A549 (cell line): ENCODE results near the gene GRM5. TPM values are rescaled to one million over a fixed set of nuclear protein-coding genes. Genes with fewer than 3 reads are reported as not detected.

Experiments used
- ATAC-seq, 2 experiments: fragments of 200-7000 bp in 1 of 2; fragments of >200 bp in 1 of 2; cut with Nextera tagmentation in 1 of 2; cut with Tn5 transposase in 1 of 2; 3 replicates each; pipeline versions ENCODE4 v1.8.0 to v1.9.1; 2018 to 2020; ENCODE audit warnings: mild to moderate bottlenecking in 1 of 2, moderate library complexity in 1 of 2
- CTCF ChIA-PET: fragments of 300-600 bp; sonication (Branson Sonifier 250); formaldehyde crosslinking; extraction: SDS; loops from one replicate; lab custom pipeline; 2021; ENCODE audit warnings: antibody characterized with exemption, inconsistent platforms; lab: Yijun Ruan, JAX
- POLR2A ChIA-PET: fragments of 350-600 bp; formaldehyde crosslinking; extraction: SDS; loops from one replicate; lab custom pipeline; 2021; ENCODE audit warnings: antibody characterized with exemption, inconsistent platforms; lab: Yijun Ruan, JAX
- DNase-seq, 2 experiments: peaks; one replicate each; pipeline versions ENCODE4 v3.0.0 to v3.0.0-alpha.2; 2011 to 2016; ENCODE audit warnings: low read depth in 1 of 2, low spot score in 1 of 2
- FAIRE-seq: peaks from 2 replicates; lab custom pipeline; 2011; peaks lifted over from hg19 to GRCh38; lab: Jason Lieb, UNC
- H3K27ac ChIP-seq, 2 experiments: fragments of >200 bp; sonication (Bioruptor Twin); formaldehyde crosslinking; 3 replicates each; pipeline ENCODE4 v1.5.1; 2016 to 2017
- H3K4me1 ChIP-seq: fragments of >200 bp; sonication (Bioruptor Twin); formaldehyde crosslinking; 3 replicates; pipeline ENCODE4 v1.6.1; 2016
- H3K4me2 ChIP-seq: fragments of >200 bp; sonication (Bioruptor Twin); formaldehyde crosslinking; 3 replicates; pipeline ENCODE4 v1.6.1; 2016
- H3K4me3 ChIP-seq: fragments of >200 bp; sonication (Bioruptor Twin); formaldehyde crosslinking; 3 replicates; pipeline ENCODE4 v1.5.1; 2016
- H3K9me3 ChIP-seq: fragments of >200 bp; sonication (Bioruptor Twin); formaldehyde crosslinking; 3 replicates; pipeline ENCODE4 v1.6.1; 2016
- BHLHE40 ChIP-seq: IDR thresholded peaks from 2 replicates; pipeline ENCODE4 v1.6.1; 2012; ENCODE audit warnings: low read depth, low read length, inconsistent platforms
- CBX8 ChIP-seq: fragments of 200-600 bp; sonication (generic); IDR thresholded peaks from 2 replicates; pipeline ENCODE4 v1.6.1; 2016
- CEBPB ChIP-seq, 2 experiments: fragments of >200 bp in 1 of 2; sonication (Bioruptor Twin) in 1 of 2; formaldehyde crosslinking in 1 of 2; IDR thresholded peaks; 2 replicates each; pipeline ENCODE4 v1.6.1; 2012 to 2016
- CHD2 ChIP-seq: fragments of 150-350 bp; IDR thresholded peaks from 2 replicates; pipeline ENCODE4 v1.6.1; 2014; ENCODE audit warnings: low read length; ENCODE audit not compliant: partially characterized antibody
- EHMT2 ChIP-seq: fragments of 200-600 bp; sonication (generic); IDR thresholded peaks from 2 replicates; pipeline ENCODE4 v1.6.1; 2016; ENCODE audit warnings: antibody characterized with exemption, low read depth, mild to moderate bottlenecking, moderate library complexity
- ESRRA ChIP-seq: fragments of 150-350 bp; IDR thresholded peaks from 2 replicates; pipeline ENCODE4 v1.6.1; 2014; ENCODE audit warnings: mild to moderate bottlenecking, low read length, borderline replicate concordance
- FOSB ChIP-seq: fragments of 250-450 bp; sonication (Bioruptor Pico); IDR thresholded peaks from 2 replicates; pipeline ENCODE4 v1.5.0; 2020; ENCODE audit warnings: mild to moderate bottlenecking, moderate library complexity
- HOXB13 ChIP-seq: fragments of 250-450 bp; sonication (Bioruptor Pico); IDR thresholded peaks from 2 replicates; pipeline ENCODE4 v1.5.0; 2020; ENCODE audit warnings: low read depth, mild to moderate bottlenecking, moderate library complexity
- HOXB5 ChIP-seq: fragments of 250-450 bp; sonication (Bioruptor Pico); IDR thresholded peaks from 2 replicates; pipeline ENCODE4 v1.5.0; 2020; ENCODE audit warnings: mild to moderate bottlenecking, moderate library complexity
- JUNB ChIP-seq: fragments of >200 bp; sonication (Bioruptor Twin); formaldehyde crosslinking; IDR thresholded peaks from 2 replicates; pipeline ENCODE4 v1.6.1; 2016
- MAZ ChIP-seq: fragments of 150-350 bp; IDR thresholded peaks from 2 replicates; pipeline ENCODE4 v1.6.1; 2014; ENCODE audit warnings: antibody characterized with exemption, low read depth, low read length, borderline replicate concordance
- NFE2L2 ChIP-seq: fragments of 150-350 bp; conservative IDR thresholded peaks from 2 replicates; pipeline ENCODE4 v1.6.1; 2014; ENCODE audit warnings: low read length
- NR3C1 ChIP-seq: fragments of >200 bp; sonication (Bioruptor Twin); formaldehyde crosslinking; IDR thresholded peaks from 3 replicates; pipeline ENCODE4 v1.6.1; 2017
- PHF8 ChIP-seq: fragments of 200-600 bp; sonication (generic); IDR thresholded peaks from 2 replicates; pipeline ENCODE4 v1.6.1; 2016; ENCODE audit warnings: low read depth, mild to moderate bottlenecking, antibody characterized with exemption, moderate library complexity, borderline replicate concordance
- POLR2A ChIP-seq: IDR thresholded peaks from 2 replicates; pipeline ENCODE4 v1.6.1; 2012; ENCODE audit warnings: mild to moderate bottlenecking, low read length
- POLR2AphosphoS2 ChIP-seq: conservative IDR thresholded peaks from 2 replicates; pipeline ENCODE4 v1.6.1; 2012; ENCODE audit warnings: low read length, improper control_type of control experiment, inconsistent platforms
- RAD21 ChIP-seq, 2 experiments: fragments of >200 bp in 1 of 2; sonication (Bioruptor Twin) in 1 of 2; formaldehyde crosslinking in 1 of 2; IDR thresholded peaks in 1 of 2; conservative IDR thresholded peaks in 1 of 2; 2 replicates in 1 of 2; 3 replicates in 1 of 2; pipeline ENCODE4 v1.6.1; 2012 to 2018; ENCODE audit warnings: inconsistent platforms in 1 of 2
- RFX5 ChIP-seq: fragments of 450-650 bp; IDR thresholded peaks from 2 replicates; pipeline ENCODE4 v1.7.1; 2014; ENCODE audit warnings: antibody characterized with exemption, mild to moderate bottlenecking, moderate library complexity
- RNF2 ChIP-seq: fragments of 200-600 bp; sonication (generic); IDR thresholded peaks from 2 replicates; pipeline ENCODE4 v1.6.1; 2016; ENCODE audit warnings: low read depth, mild to moderate bottlenecking, antibody characterized with exemption, moderate library complexity, borderline replicate concordance
- SREBF2 ChIP-seq: fragments of 450-650 bp; IDR thresholded peaks from 2 replicates; pipeline ENCODE4 v1.6.1; 2014; ENCODE audit warnings: mild to moderate bottlenecking, moderate library complexity
- TFCP2L1 ChIP-seq: fragments of 250-450 bp; sonication (Bioruptor Pico); IDR thresholded peaks from 2 replicates; pipeline ENCODE4 v1.5.0; 2021; ENCODE audit warnings: mild to moderate bottlenecking
- TP53 ChIP-seq: fragments of 250-450 bp; sonication (Bioruptor Pico); IDR thresholded peaks from 2 replicates; pipeline ENCODE4 v1.5.0; 2021; ENCODE audit warnings: mild to moderate bottlenecking, moderate library complexity
- WGBS: methylation state at CpG from one replicate; pipeline ENCODE4 v1.1.6; 2017; ENCODE audit errors: missing lambda C conversion rate; 5-methylcytosine and 5-hydroxymethylcytosine counted together
- polyA plus RNA-seq, 4 experiments: library from polyadenylated mRNA; depleted of rRNA in 3 of 4; stranded (reverse); fragments of >200 nt; fragmentation: RNase III in 1 of 4; extraction: RNeasy Plus Mini Kit Qiagen cat#74134 plus additional on column Dnase treatment in 1 of 4; gene quantifications; 2 replicates in 3 of 4; 3 replicates in 1 of 4; pipeline ENCODE4 v1.2.3, GENCODE V29; 2011 to 2017
- TF ChIP-seq, protein P1 (sequence below): fragments of 200-600 bp; sonication (generic); IDR thresholded peaks from 2 replicates; pipeline ENCODE4 v1.6.1; 2016; ENCODE audit warnings: antibody characterized with exemption, mild to moderate bottlenecking, moderate library complexity
- TF ChIP-seq, protein P2 (sequence below): fragments of 250-450 bp; sonication (Bioruptor Pico); IDR thresholded peaks from 2 replicates; pipeline ENCODE4 v1.5.0; 2020; ENCODE audit warnings: low read depth, mild to moderate bottlenecking, moderate library complexity
- TF ChIP-seq, protein P3 (sequence below): fragments of 150-350 bp; IDR thresholded peaks from 2 replicates; pipeline ENCODE4 v1.6.1; 2014; ENCODE audit warnings: low read depth, mild to moderate bottlenecking, low read length
- TF ChIP-seq, protein P4 (sequence below): IDR thresholded peaks from 2 replicates; pipeline ENCODE4 v1.6.1; 2012
- TF ChIP-seq, protein P5 (sequence below): fragments of 450-650 bp; IDR thresholded peaks from 2 replicates; pipeline ENCODE4 v1.6.1; 2014; ENCODE audit warnings: antibody characterized with exemption
- TF ChIP-seq, protein P6 (sequence below): fragments of >200 bp; sonication (Bioruptor Twin); formaldehyde crosslinking; IDR thresholded peaks from 3 replicates; pipeline ENCODE4 v1.5.1; 2016

The GRM5 gene
- polyA plus RNA-seq, 2 of the 4 experiments (the other 2 are of a cell fraction), result 0.01 TPM; not detected in 1

- ChIA-PET CTCF (no interaction called here), POLR2A (no interaction called here)
- DNase-seq (no peak), FAIRE-seq (no peak), ATAC-seq (no peak)
- no peak overlapping the region for H3K4me2 ChIP-seq
- 0 out of 3 replicates have a peak, but pooled peaks cover 4% of the 10 kb centered on the region for H3K4me1 ChIP-seq
- no peaks in the 10 kb centered on the region for H3K9me3 ChIP-seq
- H3K4me3 ChIP-seq, result no peak overlapping the region
- H3K27ac ChIP-seq, result no peak overlapping the region
- 20% methylated on average over 1 of the region's 1 CpG for WGBS
- TF ChIP-seq TP53, result no peak
- TF ChIP-seq RAD21 (conservative IDR thresholded peaks at IDR 0.05 in 1 of 2, IDR thresholded peaks at IDR 0.05 in 1 of 2), result no peak
- TF ChIP-seq JUNB, result no peak
- no peak for TF ChIP-seq EHMT2
- no peak for TF ChIP-seq TFCP2L1 (CRISPR knock-in tag)
- no peak for TF ChIP-seq CEBPB (IDR thresholded peaks at IDR 0.05)
- no peak for TF ChIP-seq CHD2
- no peak for TF ChIP-seq RNF2
- TF ChIP-seq POLR2A, result no peak
- TF ChIP-seq, protein P1, sequence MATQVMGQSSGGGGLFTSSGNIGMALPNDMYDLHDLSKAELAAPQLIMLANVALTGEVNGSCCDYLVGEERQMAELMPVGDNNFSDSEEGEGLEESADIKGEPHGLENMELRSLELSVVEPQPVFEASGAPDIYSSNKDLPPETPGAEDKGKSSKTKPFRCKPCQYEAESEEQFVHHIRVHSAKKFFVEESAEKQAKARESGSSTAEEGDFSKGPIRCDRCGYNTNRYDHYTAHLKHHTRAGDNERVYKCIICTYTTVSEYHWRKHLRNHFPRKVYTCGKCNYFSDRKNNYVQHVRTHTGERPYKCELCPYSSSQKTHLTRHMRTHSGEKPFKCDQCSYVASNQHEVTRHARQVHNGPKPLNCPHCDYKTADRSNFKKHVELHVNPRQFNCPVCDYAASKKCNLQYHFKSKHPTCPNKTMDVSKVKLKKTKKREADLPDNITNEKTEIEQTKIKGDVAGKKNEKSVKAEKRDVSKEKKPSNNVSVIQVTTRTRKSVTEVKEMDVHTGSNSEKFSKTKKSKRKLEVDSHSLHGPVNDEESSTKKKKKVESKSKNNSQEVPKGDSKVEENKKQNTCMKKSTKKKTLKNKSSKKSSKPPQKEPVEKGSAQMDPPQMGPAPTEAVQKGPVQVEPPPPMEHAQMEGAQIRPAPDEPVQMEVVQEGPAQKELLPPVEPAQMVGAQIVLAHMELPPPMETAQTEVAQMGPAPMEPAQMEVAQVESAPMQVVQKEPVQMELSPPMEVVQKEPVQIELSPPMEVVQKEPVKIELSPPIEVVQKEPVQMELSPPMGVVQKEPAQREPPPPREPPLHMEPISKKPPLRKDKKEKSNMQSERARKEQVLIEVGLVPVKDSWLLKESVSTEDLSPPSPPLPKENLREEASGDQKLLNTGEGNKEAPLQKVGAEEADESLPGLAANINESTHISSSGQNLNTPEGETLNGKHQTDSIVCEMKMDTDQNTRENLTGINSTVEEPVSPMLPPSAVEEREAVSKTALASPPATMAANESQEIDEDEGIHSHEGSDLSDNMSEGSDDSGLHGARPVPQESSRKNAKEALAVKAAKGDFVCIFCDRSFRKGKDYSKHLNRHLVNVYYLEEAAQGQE, result no peak
- TF ChIP-seq FOSB, result no peak
- TF ChIP-seq ESRRA, result no peak
- TF ChIP-seq, protein P2, sequence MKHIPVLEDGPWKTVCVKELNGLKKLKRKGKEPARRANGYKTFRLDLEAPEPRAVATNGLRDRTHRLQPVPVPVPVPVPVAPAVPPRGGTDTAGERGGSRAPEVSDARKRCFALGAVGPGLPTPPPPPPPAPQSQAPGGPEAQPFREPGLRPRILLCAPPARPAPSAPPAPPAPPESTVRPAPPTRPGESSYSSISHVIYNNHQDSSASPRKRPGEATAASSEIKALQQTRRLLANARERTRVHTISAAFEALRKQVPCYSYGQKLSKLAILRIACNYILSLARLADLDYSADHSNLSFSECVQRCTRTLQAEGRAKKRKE, result no peak
- TF ChIP-seq MAZ, result no peak
- TF ChIP-seq, protein P3, sequence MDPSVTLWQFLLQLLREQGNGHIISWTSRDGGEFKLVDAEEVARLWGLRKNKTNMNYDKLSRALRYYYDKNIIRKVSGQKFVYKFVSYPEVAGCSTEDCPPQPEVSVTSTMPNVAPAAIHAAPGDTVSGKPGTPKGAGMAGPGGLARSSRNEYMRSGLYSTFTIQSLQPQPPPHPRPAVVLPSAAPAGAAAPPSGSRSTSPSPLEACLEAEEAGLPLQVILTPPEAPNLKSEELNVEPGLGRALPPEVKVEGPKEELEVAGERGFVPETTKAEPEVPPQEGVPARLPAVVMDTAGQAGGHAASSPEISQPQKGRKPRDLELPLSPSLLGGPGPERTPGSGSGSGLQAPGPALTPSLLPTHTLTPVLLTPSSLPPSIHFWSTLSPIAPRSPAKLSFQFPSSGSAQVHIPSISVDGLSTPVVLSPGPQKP, result no peak
- TF ChIP-seq, protein P4, sequence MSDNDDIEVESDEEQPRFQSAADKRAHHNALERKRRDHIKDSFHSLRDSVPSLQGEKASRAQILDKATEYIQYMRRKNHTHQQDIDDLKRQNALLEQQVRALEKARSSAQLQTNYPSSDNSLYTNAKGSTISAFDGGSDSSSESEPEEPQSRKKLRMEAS, result no peak
- TF ChIP-seq POLR2AphosphoS2, result no peak
- TF ChIP-seq, protein P5, sequence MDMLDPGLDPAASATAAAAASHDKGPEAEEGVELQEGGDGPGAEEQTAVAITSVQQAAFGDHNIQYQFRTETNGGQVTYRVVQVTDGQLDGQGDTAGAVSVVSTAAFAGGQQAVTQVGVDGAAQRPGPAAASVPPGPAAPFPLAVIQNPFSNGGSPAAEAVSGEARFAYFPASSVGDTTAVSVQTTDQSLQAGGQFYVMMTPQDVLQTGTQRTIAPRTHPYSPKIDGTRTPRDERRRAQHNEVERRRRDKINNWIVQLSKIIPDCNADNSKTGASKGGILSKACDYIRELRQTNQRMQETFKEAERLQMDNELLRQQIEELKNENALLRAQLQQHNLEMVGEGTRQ, result no peak
Measured at GRCh38 chr11:88475991-88476418, 589.8 kb downstream of the GRM5 start.

- FAIRE-seq (no peak), ATAC-seq (no peak)
- CTCF ChIA-PET, result interaction anchor here (1.5 kb wide), 1 partner anchor 69 kb away, joined by 3 read pairs; no protein-coding TSS in a partner anchor
- no peak for TF ChIP-seq SREBF2
- TF ChIP-seq HOXB13 (CRISPR knock-in tag), result no peak
- TF ChIP-seq PHF8, result no peak
- no peak for TF ChIP-seq NR3C1
- TF ChIP-seq, protein P4, result no peak
- TF ChIP-seq BHLHE40, result no peak
- TF ChIP-seq CEBPB (IDR thresholded peaks at IDR 0.05), result no peak
- TF ChIP-seq, protein P2, result no peak
- TF ChIP-seq HOXB5 (CRISPR knock-in tag), result no peak
- no peak for TF ChIP-seq RFX5
- TF ChIP-seq CBX8, result no peak
- no peak for TF ChIP-seq CHD2
- no peak for TF ChIP-seq NFE2L2
- TF ChIP-seq, protein P6, sequence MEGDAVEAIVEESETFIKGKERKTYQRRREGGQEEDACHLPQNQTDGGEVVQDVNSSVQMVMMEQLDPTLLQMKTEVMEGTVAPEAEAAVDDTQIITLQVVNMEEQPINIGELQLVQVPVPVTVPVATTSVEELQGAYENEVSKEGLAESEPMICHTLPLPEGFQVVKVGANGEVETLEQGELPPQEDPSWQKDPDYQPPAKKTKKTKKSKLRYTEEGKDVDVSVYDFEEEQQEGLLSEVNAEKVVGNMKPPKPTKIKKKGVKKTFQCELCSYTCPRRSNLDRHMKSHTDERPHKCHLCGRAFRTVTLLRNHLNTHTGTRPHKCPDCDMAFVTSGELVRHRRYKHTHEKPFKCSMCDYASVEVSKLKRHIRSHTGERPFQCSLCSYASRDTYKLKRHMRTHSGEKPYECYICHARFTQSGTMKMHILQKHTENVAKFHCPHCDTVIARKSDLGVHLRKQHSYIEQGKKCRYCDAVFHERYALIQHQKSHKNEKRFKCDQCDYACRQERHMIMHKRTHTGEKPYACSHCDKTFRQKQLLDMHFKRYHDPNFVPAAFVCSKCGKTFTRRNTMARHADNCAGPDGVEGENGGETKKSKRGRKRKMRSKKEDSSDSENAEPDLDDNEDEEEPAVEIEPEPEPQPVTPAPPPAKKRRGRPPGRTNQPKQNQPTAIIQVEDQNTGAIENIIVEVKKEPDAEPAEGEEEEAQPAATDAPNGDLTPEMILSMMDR, result no peak
- TF ChIP-seq EHMT2, result no peak
Measured at GRCh38 chr11:88474655-88475054, 591.1 kb downstream of the GRM5 start.

More at GRCh38 chr11:88474655-88475054, 591.1 kb downstream of the GRM5 start:
- Histone ChIP-seq H3K9me3 (no peaks in the 10 kb centered on the region), H3K4me2 (no peak overlapping the region), H3K4me1 (no peaks in the 10 kb centered on the region), H3K4me3 (no peak overlapping the region), H3K27ac (no peak overlapping the region)
- POLR2A ChIA-PET, result no interaction called here
- DNase-seq, result no peak
- WGBS, result 46% methylated on average over 2 of the region's 2 CpGs
